ENCODE measurements around the gene STX18. TPM values are rescaled to one million over a fixed set of nuclear protein-coding genes. Genes with fewer than 3 reads are reported as not detected.

The STX18 gene
- total and polyA plus RNA-seq, 8 donors = 18.6 to 60.6 (median 51.9) TPM

DNA sequence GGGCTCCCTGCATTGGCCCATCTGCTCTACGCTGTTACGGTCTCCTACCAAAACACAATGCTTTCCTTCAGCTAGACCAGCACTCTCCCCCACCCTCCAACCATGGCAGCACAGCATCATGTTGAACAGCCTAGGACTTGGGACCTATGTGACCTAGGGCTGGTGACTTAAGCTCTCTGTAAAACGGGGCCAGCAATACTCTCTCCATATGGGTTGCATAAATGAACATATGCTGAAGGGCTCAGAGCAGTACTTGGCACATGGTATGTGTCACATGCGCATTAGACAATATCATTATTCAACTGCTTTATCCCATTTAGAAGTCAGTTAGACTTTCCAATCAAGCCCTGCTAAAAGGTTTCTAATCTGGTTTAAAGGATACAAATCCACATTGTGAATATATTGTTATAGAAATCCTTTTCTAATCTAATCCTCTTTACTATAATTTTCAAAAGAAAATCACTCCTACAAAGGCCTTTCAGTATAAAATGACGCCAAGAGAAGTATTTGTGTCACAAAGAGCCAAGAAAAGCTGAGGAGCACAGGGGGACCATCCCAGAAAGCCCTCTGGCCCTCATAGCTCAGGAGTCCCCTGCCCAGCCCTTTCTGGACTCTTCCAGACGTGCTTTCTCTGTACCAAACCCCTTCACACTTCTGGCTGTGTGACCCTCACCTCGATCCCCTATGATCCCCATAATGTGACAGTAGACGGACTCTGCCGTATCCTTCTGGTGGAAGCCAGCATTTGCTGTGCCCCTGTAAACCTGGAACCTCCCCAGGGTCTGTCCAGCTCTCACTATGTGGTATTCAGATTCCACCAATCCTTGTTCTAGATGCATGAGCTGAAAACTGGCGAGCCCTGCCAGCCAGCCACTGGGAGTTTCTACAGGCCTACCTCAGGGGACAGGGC lies 112.6 kb downstream of the STX18 start:
- H3K27ac ChIP-seq = no peak overlapping the region
- H3K36me3 ChIP-seq = peaks cover 0 to 60% of the 10 kb centered on the region in 2 donors
- ATAC-seq (no peak), DNase-seq (no peak)
- H3K4me3 ChIP-seq = no peak overlapping the region
- TF ChIP-seq, protein P1, sequence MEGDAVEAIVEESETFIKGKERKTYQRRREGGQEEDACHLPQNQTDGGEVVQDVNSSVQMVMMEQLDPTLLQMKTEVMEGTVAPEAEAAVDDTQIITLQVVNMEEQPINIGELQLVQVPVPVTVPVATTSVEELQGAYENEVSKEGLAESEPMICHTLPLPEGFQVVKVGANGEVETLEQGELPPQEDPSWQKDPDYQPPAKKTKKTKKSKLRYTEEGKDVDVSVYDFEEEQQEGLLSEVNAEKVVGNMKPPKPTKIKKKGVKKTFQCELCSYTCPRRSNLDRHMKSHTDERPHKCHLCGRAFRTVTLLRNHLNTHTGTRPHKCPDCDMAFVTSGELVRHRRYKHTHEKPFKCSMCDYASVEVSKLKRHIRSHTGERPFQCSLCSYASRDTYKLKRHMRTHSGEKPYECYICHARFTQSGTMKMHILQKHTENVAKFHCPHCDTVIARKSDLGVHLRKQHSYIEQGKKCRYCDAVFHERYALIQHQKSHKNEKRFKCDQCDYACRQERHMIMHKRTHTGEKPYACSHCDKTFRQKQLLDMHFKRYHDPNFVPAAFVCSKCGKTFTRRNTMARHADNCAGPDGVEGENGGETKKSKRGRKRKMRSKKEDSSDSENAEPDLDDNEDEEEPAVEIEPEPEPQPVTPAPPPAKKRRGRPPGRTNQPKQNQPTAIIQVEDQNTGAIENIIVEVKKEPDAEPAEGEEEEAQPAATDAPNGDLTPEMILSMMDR (IDR thresholded peaks at IDR 0.05) = no peak
- no peaks in the 10 kb centered on the region for H3K9me3 ChIP-seq
- intact Hi-C loops (cut with DNase I) = no loop called here
- no peaks in the 10 kb centered on the region for H3K27me3 ChIP-seq
- no peaks in the 10 kb centered on the region for H3K4me1 ChIP-seq

DNA sequence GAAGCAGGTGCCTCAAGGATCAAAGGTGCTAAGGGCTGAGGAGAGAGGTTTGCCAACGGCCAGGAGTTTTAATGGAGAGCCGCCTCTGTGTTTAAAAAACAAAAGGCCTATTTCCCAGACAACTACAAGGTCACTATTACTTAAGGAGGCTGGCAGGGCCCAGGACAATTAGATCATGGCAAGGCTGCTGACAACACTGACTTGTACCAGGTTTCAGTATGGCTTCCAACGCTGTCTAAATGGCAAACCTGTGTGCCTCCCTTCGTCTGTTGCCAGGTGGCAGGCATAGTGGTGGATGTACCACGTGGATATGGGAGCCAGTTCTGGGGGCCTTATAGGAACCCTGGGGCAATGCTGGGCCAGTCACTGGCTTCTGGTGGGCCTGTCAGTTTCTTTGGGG lies 114.0 kb downstream of the STX18 start:
- no peaks in the 10 kb centered on the region for H3K9me3 ChIP-seq
- H3K36me3 ChIP-seq = peaks cover 0 to 62% of the 10 kb centered on the region in 2 donors
- H3K4me3 ChIP-seq = no peak overlapping the region
- DNase-seq = no peak
- TF ChIP-seq, protein P1 (IDR thresholded peaks at IDR 0.05) = no peak
- H3K4me1 ChIP-seq = no peaks in the 10 kb centered on the region
- H3K27ac ChIP-seq = no peak overlapping the region
- ATAC-seq = no peak
- no peaks in the 10 kb centered on the region for H3K27me3 ChIP-seq
- intact Hi-C loops (cut with DNase I) = no loop called here

DNA sequence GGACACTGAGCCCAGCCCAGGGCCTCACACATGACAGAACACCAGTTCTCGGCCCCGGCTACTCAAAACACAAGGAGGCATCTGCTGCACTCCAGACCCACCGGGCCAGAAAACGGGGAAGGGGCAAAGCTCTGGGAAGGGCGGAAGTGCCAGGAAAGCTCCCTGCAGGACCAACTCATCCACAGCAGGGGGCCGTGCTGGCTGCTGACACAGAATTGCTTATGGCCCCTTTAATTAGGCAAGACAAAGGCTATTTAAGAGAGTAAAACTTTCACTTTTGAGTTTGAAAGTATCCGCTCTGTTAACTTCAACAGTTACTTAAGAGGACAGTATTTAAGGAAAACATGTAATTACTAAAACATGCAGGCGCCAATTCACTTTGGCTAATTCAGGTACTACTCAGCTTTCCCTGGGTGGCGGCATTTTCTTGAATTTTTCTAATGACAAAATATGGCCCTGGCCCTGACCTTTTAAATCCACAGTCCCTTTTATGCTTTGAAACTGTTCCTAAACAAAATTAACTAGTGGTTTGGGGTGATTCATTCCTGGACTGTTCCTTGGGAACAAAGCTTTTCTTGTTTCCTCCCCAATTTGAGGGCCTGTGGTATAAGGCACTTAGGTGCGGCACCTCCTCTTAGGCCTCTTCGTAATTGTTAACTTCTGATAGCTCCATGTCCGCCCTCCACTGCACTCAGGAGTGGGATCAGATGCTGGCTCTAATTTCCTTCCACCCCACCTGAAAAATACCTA lies 114.6 kb downstream of the STX18 start:
- TF ChIP-seq, protein P1 (IDR thresholded peaks at IDR 0.05) = no peak
- H3K27me3 ChIP-seq = no peaks in the 10 kb centered on the region
- H3K27ac ChIP-seq = no peak overlapping the region
- DNase-seq (no peak), ATAC-seq (no peak)
- H3K36me3 ChIP-seq = peaks cover 0 to 62% of the 10 kb centered on the region in 2 donors
- H3K4me3 ChIP-seq = no peak overlapping the region
- H3K4me1 ChIP-seq = no peaks in the 10 kb centered on the region
- intact Hi-C loops (cut with DNase I) = no loop called here
- no peaks in the 10 kb centered on the region for H3K9me3 ChIP-seq

DNA sequence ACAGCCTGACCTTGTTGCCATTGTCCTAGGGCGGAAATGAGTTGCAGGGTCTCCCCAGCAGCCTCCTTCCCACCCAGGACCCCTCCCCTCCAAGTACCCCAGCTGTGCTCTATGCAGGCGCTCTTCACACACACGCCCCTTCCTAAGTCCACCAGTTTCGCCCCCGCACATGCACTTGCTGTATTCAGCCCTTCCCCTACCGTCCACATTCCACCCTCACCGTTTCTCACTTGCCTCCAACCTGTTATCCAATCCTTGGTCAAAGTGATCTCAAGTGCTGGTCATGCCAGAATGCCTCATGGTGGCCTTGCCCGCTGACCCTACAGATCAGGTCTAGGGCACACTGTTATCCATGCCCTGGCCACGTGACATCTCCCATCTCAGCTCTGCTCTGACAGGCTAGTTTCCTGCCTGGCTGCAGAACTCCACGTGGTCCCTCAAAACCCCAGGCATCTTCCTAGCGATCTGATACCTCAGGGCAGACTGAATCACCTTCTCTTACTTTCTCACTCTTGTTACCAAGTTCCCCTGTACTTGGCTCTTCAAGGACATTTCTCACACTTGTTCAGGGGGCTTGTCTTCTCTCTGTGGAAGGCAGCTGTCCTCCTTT lies 115.2 kb downstream of the STX18 start:
- intact Hi-C loops (cut with DNase I) = no loop called here
- DNase-seq = no peak
- H3K27ac ChIP-seq = no peak overlapping the region
- H3K36me3 ChIP-seq = peaks cover 0 to 62% of the 10 kb centered on the region in 2 donors
- no peaks in the 10 kb centered on the region for H3K4me1 ChIP-seq
- TF ChIP-seq, protein P1 (IDR thresholded peaks at IDR 0.05) = no peak
- H3K4me3 ChIP-seq = no peak overlapping the region
- H3K9me3 ChIP-seq = no peaks in the 10 kb centered on the region
- H3K27me3 ChIP-seq = no peaks in the 10 kb centered on the region
- ATAC-seq = no peak

DNA sequence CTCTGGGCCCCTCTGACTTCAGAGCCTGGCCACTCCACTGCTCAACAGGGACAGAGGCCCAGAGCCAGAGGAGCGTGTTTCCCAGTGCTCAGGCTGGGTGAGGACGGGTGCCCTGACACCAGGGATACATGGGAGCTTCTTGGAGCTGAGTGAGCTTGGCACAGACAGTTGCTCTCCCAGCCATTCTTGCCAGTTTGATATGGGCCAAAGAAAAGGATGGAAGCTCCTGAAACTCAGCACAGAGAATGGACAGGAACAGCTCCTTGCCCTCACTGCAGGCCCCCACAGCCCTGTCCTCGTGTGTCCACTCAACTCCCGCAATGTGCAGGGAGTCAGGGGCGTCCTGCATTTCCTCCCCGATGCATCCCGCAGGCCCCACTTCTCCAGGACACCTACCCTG lies 116.2 kb downstream of the STX18 start:
- intact Hi-C loops (cut with DNase I) = no loop called here
- TF ChIP-seq, protein P1 (IDR thresholded peaks at IDR 0.05) = no peak
- Histone ChIP-seq H3K4me1 (no peaks in the 10 kb centered on the region), H3K4me3 (no peak overlapping the region), H3K9me3 (no peaks in the 10 kb centered on the region), H3K27me3 (no peaks in the 10 kb centered on the region), H3K27ac (no peak overlapping the region), H3K36me3 (peaks cover 0 to 68% of the 10 kb centered on the region in 2 donors)
- ATAC-seq (no peak), DNase-seq (no peak)
